PC-9 (cell line): ENCODE data around the gene MYH14. TPM values are rescaled to one million over a fixed set of nuclear protein-coding genes. Genes with fewer than 3 reads are reported as not detected.

Experiments
- BruUV-seq: library from RNA; stranded (reverse); fragments of 400-500 nt; replicated peaks from 2 replicates; lab custom pipeline; 2021; lab: Mats Ljungman, UMichigan
- CTCF ChIA-PET: fragments of 300-600 bp; sonication (Branson Sonifier 250); formaldehyde crosslinking; loops from one replicate; lab custom pipeline; 2022; ENCODE audit warnings: antibody characterized with exemption; lab: Charles Lee
- POLR2A ChIA-PET: fragments of 300-600 bp; sonication (Branson Sonifier 250); formaldehyde crosslinking; loops from one replicate; lab custom pipeline; 2022; ENCODE audit warnings: antibody characterized with exemption; ENCODE audit not compliant: unreplicated experiment; lab: Charles Lee
- DNase-seq, 2 experiments: peaks; one replicate each; pipeline versions ENCODE4 v3.0.0 to v3.0.0-alpha.2; 2015 to 2022; ENCODE audit warnings: mixed read lengths in 1 of 2
- H2AFZ ChIP-seq: fragments of 200-600 bp; sonication (generic); 2 replicates; pipeline ENCODE4 v1.8.1; 2017; ENCODE audit warnings: antibody characterized with exemption
- H3F3A ChIP-seq: fragments of 200-600 bp; sonication (generic); 2 replicates; pipeline ENCODE4 v1.8.1; 2017; ENCODE audit warnings: antibody characterized with exemption, mild to moderate bottlenecking, low read depth; ENCODE audit not compliant: insufficient read depth
- H3K27ac ChIP-seq: fragments of 200-600 bp; sonication (generic); 2 replicates; pipeline ENCODE4 v1.6.1; 2016; ENCODE audit warnings: mixed run types
- H3K27me3 ChIP-seq: fragments of 200-600 bp; sonication (generic); 2 replicates; pipeline ENCODE4 v1.6.1; 2016; ENCODE audit warnings: low read depth, mixed run types; ENCODE audit not compliant: insufficient read depth
- H3K36me3 ChIP-seq: fragments of 200-600 bp; sonication (generic); 2 replicates; pipeline ENCODE4 v1.6.1; 2016; ENCODE audit warnings: low read depth, mixed run types
- H3K4me1 ChIP-seq: fragments of 200-600 bp; sonication (generic); replicated peaks from 2 replicates; pipeline ENCODE4 v1.6.1; 2016; ENCODE audit warnings: mixed run types; ENCODE audit not compliant: insufficient read depth
- H3K4me2 ChIP-seq: fragments of 200-600 bp; sonication (generic); 2 replicates; pipeline ENCODE4 v1.6.1; 2017; ENCODE audit warnings: mixed run types
- H3K4me3 ChIP-seq: fragments of 200-600 bp; sonication (generic); 2 replicates; pipeline ENCODE4 v1.6.1; 2016; ENCODE audit warnings: mixed run types
- H3K79me2 ChIP-seq: fragments of 200-600 bp; sonication (generic); 2 replicates; pipeline ENCODE4 v1.6.1; 2017; ENCODE audit warnings: low read depth, mixed run types
- H3K9me2 ChIP-seq: fragments of 200-600 bp; sonication (generic); 2 replicates; pipeline ENCODE4 v1.8.1; 2017; ENCODE audit warnings: mild to moderate bottlenecking; ENCODE audit not compliant: insufficient read depth
- H3K9me3 ChIP-seq: fragments of 200-600 bp; sonication (generic); 2 replicates; pipeline ENCODE4 v1.8.1; 2016; ENCODE audit warnings: low read depth; ENCODE audit not compliant: insufficient read depth
- H4K20me1 ChIP-seq: fragments of 200-600 bp; sonication (generic); 2 replicates; pipeline ENCODE4 v1.8.1; 2017; ENCODE audit not compliant: insufficient read depth
- EZH2 ChIP-seq: fragments of 200-600 bp; sonication (generic); IDR thresholded peaks from 2 replicates; pipeline ENCODE4 v1.8.0; 2017; ENCODE audit warnings: antibody characterized with exemption, low read depth
- intact Hi-C: fragments of 100-400 bp; cut with micrococcal nuclease; formaldehyde crosslinking; loops from one replicate; pipeline ENCODE4 v1.10.0; 2022; ENCODE audit not compliant: unreplicated experiment
- total RNA-seq: library from RNA; stranded (reverse); gene quantifications from 2 replicates; pipeline ENCODE4 v1.2.3, GENCODE V29; 2021
- TF ChIP-seq, protein P1 (sequence below): fragments of 200-600 bp; sonication (generic); conservative IDR thresholded peaks from 2 replicates; pipeline ENCODE4 v1.6.1; 2017; ENCODE audit warnings: mixed run types, antibody characterized with exemption, mild to moderate bottlenecking, moderate library complexity

MYH14 gene
- total RNA-seq, 1 experiment from 2014 or later: 115 TPM

- H3K27ac ChIP-seq: no peak overlapping the region
- POLR2A ChIA-PET: no interaction called here
- no peaks in the 10 kb centered on the region for H3K4me1 ChIP-seq
- H3K9me2 ChIP-seq: no peaks in the 10 kb centered on the region
- H3F3A ChIP-seq: no peaks in the 10 kb centered on the region
- CTCF ChIA-PET: interaction anchor here (0.5 kb wide), 1 partner anchor 231 kb away, joined by 3 read pairs; no protein-coding TSS in a partner anchor
- BruUV-seq: no TSS peak
- TF ChIP-seq, protein P1, sequence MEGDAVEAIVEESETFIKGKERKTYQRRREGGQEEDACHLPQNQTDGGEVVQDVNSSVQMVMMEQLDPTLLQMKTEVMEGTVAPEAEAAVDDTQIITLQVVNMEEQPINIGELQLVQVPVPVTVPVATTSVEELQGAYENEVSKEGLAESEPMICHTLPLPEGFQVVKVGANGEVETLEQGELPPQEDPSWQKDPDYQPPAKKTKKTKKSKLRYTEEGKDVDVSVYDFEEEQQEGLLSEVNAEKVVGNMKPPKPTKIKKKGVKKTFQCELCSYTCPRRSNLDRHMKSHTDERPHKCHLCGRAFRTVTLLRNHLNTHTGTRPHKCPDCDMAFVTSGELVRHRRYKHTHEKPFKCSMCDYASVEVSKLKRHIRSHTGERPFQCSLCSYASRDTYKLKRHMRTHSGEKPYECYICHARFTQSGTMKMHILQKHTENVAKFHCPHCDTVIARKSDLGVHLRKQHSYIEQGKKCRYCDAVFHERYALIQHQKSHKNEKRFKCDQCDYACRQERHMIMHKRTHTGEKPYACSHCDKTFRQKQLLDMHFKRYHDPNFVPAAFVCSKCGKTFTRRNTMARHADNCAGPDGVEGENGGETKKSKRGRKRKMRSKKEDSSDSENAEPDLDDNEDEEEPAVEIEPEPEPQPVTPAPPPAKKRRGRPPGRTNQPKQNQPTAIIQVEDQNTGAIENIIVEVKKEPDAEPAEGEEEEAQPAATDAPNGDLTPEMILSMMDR: no peak
- TF ChIP-seq EZH2: no peak
- no peaks in the 10 kb centered on the region; the same call in 1 of the 2 replicates for H3K9me3 ChIP-seq
- no peak overlapping the region for H2AFZ ChIP-seq
- no peak overlapping the region for H3K4me3 ChIP-seq
- no peak for DNase-seq
- H3K4me2 ChIP-seq: no peak overlapping the region
- intact Hi-C loops: no loop called here
- 0 out of 2 replicates have a peak, but pooled peaks cover 2% of the 10 kb centered on the region for H4K20me1 ChIP-seq
- peaks cover 36% of the 10 kb centered on the region; the same call in 1 of the 2 replicates for H3K36me3 ChIP-seq
- no peaks in the 10 kb centered on the region for H3K79me2 ChIP-seq
- H3K27me3 ChIP-seq: no peaks in the 10 kb centered on the region
Observed at GRCh38 chr19:50288954-50289353, 85.5 kb downstream of the MYH14 start.

DNA sequence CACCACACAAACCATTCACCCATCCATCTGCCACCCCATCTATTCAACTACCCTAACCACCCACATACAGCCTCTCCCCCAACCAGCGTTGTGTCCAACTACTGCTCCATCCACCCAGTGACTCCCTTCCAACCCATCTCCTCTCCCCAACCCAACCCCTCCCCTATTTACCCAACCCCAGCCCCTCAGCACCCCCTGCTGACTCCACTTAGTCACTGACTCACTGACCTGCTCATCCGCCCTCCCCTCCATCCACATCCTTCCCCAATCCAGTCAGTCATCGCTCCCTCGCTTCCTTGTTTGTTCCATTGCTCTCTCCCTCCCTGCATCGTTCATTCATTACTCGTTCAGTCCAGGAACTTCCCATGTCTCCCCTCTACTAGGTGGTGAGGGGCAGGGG, 86.6 kb downstream of the MYH14 start:
- Histone ChIP-seq H3K36me3 (peaks cover 31% of the 10 kb centered on the region; the same call in 1 of the 2 replicates), H3F3A (no peaks in the 10 kb centered on the region), H3K4me1 (no peaks in the 10 kb centered on the region), H3K9me3 (no peaks in the 10 kb centered on the region; the same call in 1 of the 2 replicates), H3K4me2 (no peak overlapping the region), H3K9me2 (no peaks in the 10 kb centered on the region), H3K27ac (no peak overlapping the region), H4K20me1 (0 out of 2 replicates have a peak, but pooled peaks cover 2% of the 10 kb centered on the region), H3K4me3 (no peak overlapping the region), H3K79me2 (no peaks in the 10 kb centered on the region), H3K27me3 (no peaks in the 10 kb centered on the region), H2AFZ (no peak overlapping the region)
- intact Hi-C loops: no loop called here
- BruUV-seq: no TSS peak
- POLR2A ChIA-PET: no interaction called here
- CTCF ChIA-PET: no interaction called here
- no peak for DNase-seq
- TF ChIP-seq, protein P1: no peak
- no peak for TF ChIP-seq EZH2

DNA sequence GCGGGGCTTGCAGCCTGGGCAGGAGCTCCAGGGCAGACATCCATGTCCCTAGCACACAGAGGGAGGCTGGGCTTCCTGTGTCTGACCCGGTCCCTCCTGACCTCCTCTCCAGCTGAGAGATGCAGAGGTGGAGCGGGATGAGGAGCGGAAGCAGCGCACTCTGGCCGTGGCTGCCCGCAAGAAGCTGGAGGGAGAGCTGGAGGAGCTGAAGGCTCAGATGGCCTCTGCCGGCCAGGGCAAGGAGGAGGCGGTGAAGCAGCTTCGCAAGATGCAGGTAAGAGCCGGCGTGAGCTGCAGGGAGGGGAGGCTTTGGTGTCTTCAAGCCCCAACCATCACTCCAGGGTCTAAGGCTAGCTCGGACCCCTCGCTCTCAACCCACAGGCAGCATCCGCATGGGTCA, 87.4 kb downstream of the MYH14 start:
- no peak overlapping the region for H2AFZ ChIP-seq
- TF ChIP-seq, protein P1: no peak
- TF ChIP-seq EZH2: no peak
- no peaks in the 10 kb centered on the region for H3K4me1 ChIP-seq
- intact Hi-C loops: no loop called here
- no peak overlapping the region for H3K4me3 ChIP-seq
- no peaks in the 10 kb centered on the region for H3K79me2 ChIP-seq
- ChIA-PET POLR2A (no interaction called here), CTCF (no interaction called here)
- no peaks in the 10 kb centered on the region for H3K27me3 ChIP-seq
- H3K9me2 ChIP-seq: no peaks in the 10 kb centered on the region
- H3K4me2 ChIP-seq: no peak overlapping the region
- no peak for DNase-seq
- no peak overlapping the region for H3K27ac ChIP-seq
- BruUV-seq: no TSS peak
- H3F3A ChIP-seq: no peaks in the 10 kb centered on the region
- H4K20me1 ChIP-seq: 0 out of 2 replicates have a peak, but pooled peaks cover 2% of the 10 kb centered on the region
- no peaks in the 10 kb centered on the region for H3K9me3 ChIP-seq
- H3K36me3 ChIP-seq: peaks cover 23% of the 10 kb centered on the region; the same call in 1 of the 2 replicates
